Measurements from ENCODE around the gene NOD1. TPM values are rescaled to one million over a fixed set of nuclear protein-coding genes. Genes with fewer than 3 reads are reported as not detected.
A peak's percentile ranks its signal among the peaks of the same experiment; 100 is the strongest.
"Not testable (repeated sequence)": the region's sequence is repeated elsewhere in the genome, so short reads cannot be mapped to it uniquely, and the experiment has no call there.

The NOD1 gene
- total and polyA plus RNA-seq, 3 experiments from 2014 or later: 8.4 to 8.8 (median 8.8) TPM

GRCh38 chr7:30389791-30390190 lies 88.8 kb downstream of the NOD1 start:
- Mint-ChIP-seq H3K27ac (peak overlapping the region in 1 of 8 donors; percentile 37), H3K4me1 (peaks cover 0 to 6% (median 0%) of the 10 kb centered on the region in 3 donors), H3K9me3 (no peaks in the 10 kb centered on the region), H3K36me3 (peaks cover 0 to 8% (median 4%) of the 10 kb centered on the region in 3 donors), H3K27me3 (no peaks in the 10 kb centered on the region), H3K4me3 (no peak overlapping the region)
- H3K4me1 ChIP-seq (ENCODE audit: insufficient read depth, low read length): no peaks in the 10 kb centered on the region
- DNase-seq: no peak
- H3K36me3 ChIP-seq (ENCODE audit: insufficient read depth, low read length): no peaks in the 10 kb centered on the region
- no peak overlapping the region for H3K27ac ChIP-seq (ENCODE audit: low read depth, low read length)
- no peaks in the 10 kb centered on the region for H3K27me3 ChIP-seq (ENCODE audit: insufficient read depth, low read length, poor library complexity, severe bottlenecking)
- ChIA-PET CTCF (no interaction called here), POLR2A (no interaction called here)
- H3K9me3 ChIP-seq (ENCODE audit: low read length): no peaks in the 10 kb centered on the region
- H3K4me3 ChIP-seq (ENCODE audit: low read length): no peak overlapping the region

GRCh38 chr7:30382607-30383006 lies 96.0 kb downstream of the NOD1 start:
- POLR2A ChIA-PET: no interaction called here
- DNase-seq: no peak
- H3K27ac ChIP-seq (ENCODE audit: low read depth, low read length): no peak overlapping the region
- CTCF ChIA-PET: no interaction called here
- no peak overlapping the region for H3K4me3 ChIP-seq (ENCODE audit: low read length)
- no peaks in the 10 kb centered on the region for H3K4me1 ChIP-seq (ENCODE audit: insufficient read depth, low read length)
- no peaks in the 10 kb centered on the region for H3K9me3 ChIP-seq (ENCODE audit: low read length)
- H3K27me3 ChIP-seq (ENCODE audit: insufficient read depth, low read length, poor library complexity, severe bottlenecking): no peaks in the 10 kb centered on the region
- H3K27ac Mint-ChIP-seq: peak overlapping the region in 1 of 8 donors; percentile 21
- peaks cover 0 to 4% (median 0%) of the 10 kb centered on the region in 3 donors for H3K36me3 Mint-ChIP-seq
- peaks cover 0 to 7% (median 1%) of the 10 kb centered on the region in 3 donors for H3K4me1 Mint-ChIP-seq
- H3K36me3 ChIP-seq (ENCODE audit: insufficient read depth, low read length): no peaks in the 10 kb centered on the region
- H3K27me3 Mint-ChIP-seq: no peaks in the 10 kb centered on the region
- no peak overlapping the region for H3K4me3 Mint-ChIP-seq
- H3K9me3 Mint-ChIP-seq: peaks cover 0 to 6% (median 0%) of the 10 kb centered on the region in 5 donors

- H3K9me3 Mint-ChIP-seq; H3K27me3 ChIP-seq (ENCODE audit: insufficient read depth, low read length, poor library complexity, severe bottlenecking); H3K27ac Mint-ChIP-seq; H3K4me3 Mint-ChIP-seq; H3K4me1 Mint-ChIP-seq; H3K4me1 ChIP-seq (ENCODE audit: insufficient read depth, low read length); H3K4me3 ChIP-seq (ENCODE audit: low read length); H3K36me3 ChIP-seq (ENCODE audit: insufficient read depth, low read length); H3K27ac ChIP-seq (ENCODE audit: low read depth, low read length); POLR2A ChIA-PET; H3K9me3 ChIP-seq (ENCODE audit: low read length); CTCF ChIA-PET; H3K36me3 Mint-ChIP-seq; DNase-seq; H3K27me3 Mint-ChIP-seq: not testable (repeated sequence)
Measured at GRCh38 chr7:30380824-30381223, 97.8 kb downstream of the NOD1 start.

GRCh38 chr7:30380294-30380693 lies 98.3 kb downstream of the NOD1 start:
- CTCF ChIA-PET: no interaction called here
- no peak for DNase-seq
- H3K4me3 ChIP-seq (ENCODE audit: low read length): no peak overlapping the region
- no peaks in the 10 kb centered on the region for H3K9me3 ChIP-seq (ENCODE audit: low read length)
- peaks cover 0 to 4% (median 0%) of the 10 kb centered on the region in 3 donors for H3K36me3 Mint-ChIP-seq
- peaks cover 0 to 7% (median 1%) of the 10 kb centered on the region in 3 donors for H3K4me1 Mint-ChIP-seq
- POLR2A ChIA-PET: no interaction called here
- H3K4me1 ChIP-seq (ENCODE audit: insufficient read depth, low read length): no peaks in the 10 kb centered on the region
- H3K27me3 Mint-ChIP-seq: no peaks in the 10 kb centered on the region
- H3K9me3 Mint-ChIP-seq: peaks cover 0 to 6% (median 0%) of the 10 kb centered on the region in 5 donors
- H3K27me3 ChIP-seq (ENCODE audit: insufficient read depth, low read length, poor library complexity, severe bottlenecking): no peaks in the 10 kb centered on the region
- H3K4me3 Mint-ChIP-seq: no peak overlapping the region
- no peak overlapping the region for H3K27ac Mint-ChIP-seq
- no peak overlapping the region for H3K27ac ChIP-seq (ENCODE audit: low read depth, low read length)
- no peaks in the 10 kb centered on the region for H3K36me3 ChIP-seq (ENCODE audit: insufficient read depth, low read length)

GRCh38 chr7:30379741-30380140 lies 98.8 kb downstream of the NOD1 start:
- H3K4me3 Mint-ChIP-seq: no peak overlapping the region
- no peak overlapping the region for H3K27ac Mint-ChIP-seq
- Histone ChIP-seq H3K27me3 (ENCODE audit: insufficient read depth, low read length, poor library complexity, severe bottlenecking) (no peaks in the 10 kb centered on the region), H3K4me3 (ENCODE audit: low read length) (no peak overlapping the region), H3K4me1 (ENCODE audit: insufficient read depth, low read length) (no peaks in the 10 kb centered on the region), H3K9me3 (ENCODE audit: low read length) (no peaks in the 10 kb centered on the region), H3K27ac (ENCODE audit: low read depth, low read length) (no peak overlapping the region), H3K36me3 (ENCODE audit: insufficient read depth, low read length) (no peaks in the 10 kb centered on the region)
- no peaks in the 10 kb centered on the region for H3K27me3 Mint-ChIP-seq
- no peak for DNase-seq
- POLR2A ChIA-PET: no interaction called here
- CTCF ChIA-PET: no interaction called here
- peaks cover 0 to 7% (median 1%) of the 10 kb centered on the region in 3 donors for H3K4me1 Mint-ChIP-seq
- peaks cover 0 to 4% (median 0%) of the 10 kb centered on the region in 3 donors for H3K36me3 Mint-ChIP-seq
- H3K9me3 Mint-ChIP-seq: peaks cover 0 to 6% (median 0%) of the 10 kb centered on the region in 5 donors

- no peak overlapping the region for H3K27ac Mint-ChIP-seq
- no peak overlapping the region for H3K4me3 ChIP-seq (ENCODE audit: low read length)
- no peaks in the 10 kb centered on the region for H3K27me3 Mint-ChIP-seq
- H3K27me3 ChIP-seq (ENCODE audit: insufficient read depth, low read length, poor library complexity, severe bottlenecking): no peaks in the 10 kb centered on the region
- H3K36me3 Mint-ChIP-seq: peaks cover 0 to 4% (median 0%) of the 10 kb centered on the region in 3 donors
- no peak overlapping the region for H3K27ac ChIP-seq (ENCODE audit: low read depth, low read length)
- DNase-seq: no peak
- H3K4me1 ChIP-seq (ENCODE audit: insufficient read depth, low read length): no peaks in the 10 kb centered on the region
- peaks cover 0 to 7% (median 1%) of the 10 kb centered on the region in 3 donors for H3K4me1 Mint-ChIP-seq
- H3K36me3 ChIP-seq (ENCODE audit: insufficient read depth, low read length): no peaks in the 10 kb centered on the region
- peaks cover 0 to 6% (median 0%) of the 10 kb centered on the region in 5 donors for H3K9me3 Mint-ChIP-seq
- ChIA-PET CTCF (no interaction called here), POLR2A (no interaction called here)
- no peak overlapping the region for H3K4me3 Mint-ChIP-seq
- H3K9me3 ChIP-seq (ENCODE audit: low read length): no peaks in the 10 kb centered on the region
Measured at GRCh38 chr7:30379131-30379530, 99.5 kb downstream of the NOD1 start.

GRCh38 chr7:30378275-30378674 lies 100.3 kb downstream of the NOD1 start:
- peaks cover 0 to 6% (median 0%) of the 10 kb centered on the region in 5 donors for H3K9me3 Mint-ChIP-seq
- Histone ChIP-seq H3K9me3 (ENCODE audit: low read length) (no peaks in the 10 kb centered on the region), H3K4me3 (ENCODE audit: low read length) (no peak overlapping the region), H3K27ac (ENCODE audit: low read depth, low read length) (no peak overlapping the region), H3K36me3 (ENCODE audit: insufficient read depth, low read length) (no peaks in the 10 kb centered on the region), H3K27me3 (ENCODE audit: insufficient read depth, low read length, poor library complexity, severe bottlenecking) (no peaks in the 10 kb centered on the region), H3K4me1 (ENCODE audit: insufficient read depth, low read length) (no peaks in the 10 kb centered on the region)
- H3K27ac Mint-ChIP-seq: no peak overlapping the region
- ChIA-PET CTCF (no interaction called here), POLR2A (no interaction called here)
- DNase-seq: no peak
- peaks cover 0 to 7% (median 1%) of the 10 kb centered on the region in 3 donors for H3K4me1 Mint-ChIP-seq
- H3K36me3 Mint-ChIP-seq: peaks cover 0 to 4% (median 0%) of the 10 kb centered on the region in 3 donors
- no peaks in the 10 kb centered on the region for H3K27me3 Mint-ChIP-seq
- no peak overlapping the region for H3K4me3 Mint-ChIP-seq

Measured in CD8-positive, alpha-beta memory T cell (primary cell).